ENCODE results near the gene ASB3.
A peak's percentile ranks its signal among the peaks of the same experiment; 100 is the strongest.

ASB3 gene

DNA sequence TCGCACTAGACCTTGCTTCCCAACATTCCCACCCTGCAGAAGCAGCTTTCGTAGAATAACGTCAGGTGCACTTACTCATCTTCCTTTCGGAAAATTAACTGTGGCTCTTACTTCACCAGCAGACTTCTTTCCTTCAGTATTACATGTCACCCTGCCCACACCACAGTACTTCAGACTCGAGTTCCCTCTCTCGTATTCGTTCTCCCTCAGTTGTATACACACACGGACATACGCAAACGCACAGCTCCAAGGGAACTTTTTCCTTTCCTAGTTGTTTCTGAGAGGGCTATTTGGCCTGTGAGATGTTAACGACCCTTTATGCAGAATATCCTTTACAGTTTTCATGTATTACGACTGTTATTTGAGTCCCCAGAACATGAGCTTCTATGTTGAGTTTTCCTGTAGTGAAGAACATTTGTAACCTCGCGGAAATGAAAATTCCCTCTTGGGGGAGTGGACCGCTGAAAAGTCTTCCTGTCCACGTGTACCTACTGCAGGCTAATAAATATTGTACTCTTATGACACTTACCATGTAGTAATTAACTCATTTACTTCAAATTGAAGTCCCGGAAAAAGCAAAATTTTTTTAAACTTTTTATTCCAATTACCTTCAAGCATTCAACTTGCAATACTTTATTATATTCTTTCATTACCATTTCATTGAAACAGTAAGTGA is 999 bp upstream of the ASB3 start:
- Histone ChIP-seq H3K27ac (ENCODE audit: low read length, poor library complexity, severe bottlenecking) (no peak overlapping the region), H3K36me3 (ENCODE audit: control insufficient read depth in 1 of 2, insufficient read depth in 2 of 2, low read depth in 1 of 2, low read length in 2 of 2) (no peaks in the 10 kb centered on the region), H2BK120ac (ENCODE audit: low read depth, low read length) (no peak overlapping the region), H3K9ac (ENCODE audit: low read length) (peak overlapping the region; percentile 92), H4K8ac (ENCODE audit: low read length) (peak overlapping the region; percentile 75), H3K18ac (ENCODE audit: low read depth in 1 of 2, low read length in 2 of 2) (peak overlapping the region in 1 of 2 experiments; percentile 8), H2AK5ac (ENCODE audit: low read length, severe bottlenecking) (no peak overlapping the region), H3K4me1 (ENCODE audit: control insufficient read depth, insufficient read depth, low read depth, low read length) (peaks cover 8% of the 10 kb centered on the region), H2BK12ac (ENCODE audit: low read length in 2 of 2) (no peak overlapping the region), H3K79me1 (replicated peaks; ENCODE audit: low read length, poor library complexity, severe bottlenecking) (peaks cover 5% of the 10 kb centered on the region), H3K23ac (ENCODE audit: low read length in 2 of 2) (no peak overlapping the region), H2BK15ac (ENCODE audit: low read depth, poor library complexity, severe bottlenecking) (no peak overlapping the region), H3K27me3 (ENCODE audit: control insufficient read depth in 1 of 2, insufficient read depth in 1 of 2, low read length in 2 of 2) (no peaks in the 10 kb centered on the region), H3K4me3 (ENCODE audit: insufficient read depth in 1 of 2, low read depth in 1 of 2, low read length in 2 of 2) (peak overlapping the region; percentile 85 to 88), H3K9me3 (ENCODE audit: control insufficient read depth, low read length) (no peaks in the 10 kb centered on the region), H3K14ac (ENCODE audit: low read length in 2 of 2) (no peak overlapping the region), H3K4me2 (ENCODE audit: low read length, poor library complexity, severe bottlenecking) (peak overlapping the region; percentile 54), H2BK5ac (ENCODE audit: low read depth, low read length, poor library complexity, severe bottlenecking) (no peak overlapping the region), H2AFZ (ENCODE audit: low read depth, low read length) (peak overlapping the region; percentile 2), H3K4ac (ENCODE audit: low read depth in 1 of 2, low read length in 2 of 2) (peak overlapping the region in 1 of 2 experiments; percentile 64), H4K91ac (ENCODE audit: low read length) (peak overlapping the region; percentile 43)
- peak; percentile 78 for DNase-seq
- 20% methylated on average over 10 of the region's 17 CpGs for WGBS

DNA sequence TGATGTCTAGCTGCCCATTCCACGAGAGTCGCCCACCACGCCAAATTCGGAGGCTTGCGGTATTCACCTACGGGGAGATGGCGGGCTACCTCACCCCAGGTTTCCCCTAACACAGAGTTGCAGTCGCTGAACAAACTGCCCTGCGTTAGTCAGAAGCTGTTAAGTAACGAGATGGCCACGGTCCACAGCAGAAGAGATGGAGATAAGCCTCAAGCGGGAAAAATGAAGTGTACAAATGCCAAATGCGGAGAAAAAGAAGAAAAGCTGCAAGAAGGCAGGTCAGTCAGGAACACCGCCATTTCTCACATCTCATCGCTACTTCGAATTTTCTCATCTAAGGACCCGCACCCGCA is 425 bp downstream of the ASB3 start:
- H3K14ac ChIP-seq (ENCODE audit: low read length in 2 of 2) = no peak overlapping the region
- peaks cover 0 to 2% of the 10 kb centered on the region in 2 experiments for H3K36me3 ChIP-seq (ENCODE audit: control insufficient read depth in 1 of 2, insufficient read depth in 2 of 2, low read depth in 1 of 2, low read length in 2 of 2)
- peak; percentile 68 for DNase-seq
- H3K27me3 ChIP-seq (ENCODE audit: control insufficient read depth in 1 of 2, insufficient read depth in 1 of 2, low read length in 2 of 2) = no peaks in the 10 kb centered on the region
- no peak overlapping the region for H2AK5ac ChIP-seq (ENCODE audit: low read length, severe bottlenecking)
- H2BK5ac ChIP-seq (ENCODE audit: low read depth, low read length, poor library complexity, severe bottlenecking) = no peak overlapping the region
- WGBS = 0% methylated on average over 16 of the region's 18 CpGs
- peak overlapping the region; percentile 51 for H3K4me2 ChIP-seq (ENCODE audit: low read length, poor library complexity, severe bottlenecking)
- H3K23ac ChIP-seq (ENCODE audit: low read length in 2 of 2) = peak overlapping the region; percentile 57 to 97
- H3K79me1 ChIP-seq (replicated peaks; ENCODE audit: low read length, poor library complexity, severe bottlenecking) = peaks cover 8% of the 10 kb centered on the region
- peak overlapping the region; percentile 98 for H4K8ac ChIP-seq (ENCODE audit: low read length)
- H2BK12ac ChIP-seq (ENCODE audit: low read length in 2 of 2) = peak overlapping the region in 1 of 2 experiments; percentile 73
- H3K4me1 ChIP-seq (ENCODE audit: control insufficient read depth, insufficient read depth, low read depth, low read length) = peaks cover 8% of the 10 kb centered on the region
- peak overlapping the region; percentile 92 to 97 for H3K18ac ChIP-seq (ENCODE audit: low read depth in 1 of 2, low read length in 2 of 2)
- peak overlapping the region; percentile 81 for H2BK15ac ChIP-seq (ENCODE audit: low read depth, poor library complexity, severe bottlenecking)
- H2AFZ ChIP-seq (ENCODE audit: low read depth, low read length) = peak overlapping the region; percentile 83
- H3K4me3 ChIP-seq (ENCODE audit: insufficient read depth in 1 of 2, low read depth in 1 of 2, low read length in 2 of 2) = peak overlapping the region; percentile 85 to 88
- H3K9ac ChIP-seq (ENCODE audit: low read length) = peak overlapping the region; percentile 92
- H3K4ac ChIP-seq (ENCODE audit: low read depth in 1 of 2, low read length in 2 of 2) = peak overlapping the region; percentile 19 to 35
- peak overlapping the region; percentile 87 for H3K27ac ChIP-seq (ENCODE audit: low read length, poor library complexity, severe bottlenecking)
- no peaks in the 10 kb centered on the region for H3K9me3 ChIP-seq (ENCODE audit: control insufficient read depth, low read length)
- peak overlapping the region; percentile 93 for H4K91ac ChIP-seq (ENCODE audit: low read length)
- H2BK120ac ChIP-seq (ENCODE audit: low read depth, low read length) = peak overlapping the region; percentile 78

- Histone ChIP-seq H3K9ac (ENCODE audit: low read length) (peak overlapping the region; percentile 92), H2BK120ac (ENCODE audit: low read depth, low read length) (no peak overlapping the region), H3K4me1 (ENCODE audit: control insufficient read depth, insufficient read depth, low read depth, low read length) (peaks cover 8% of the 10 kb centered on the region), H2BK5ac (ENCODE audit: low read depth, low read length, poor library complexity, severe bottlenecking) (no peak overlapping the region), H2BK15ac (ENCODE audit: low read depth, poor library complexity, severe bottlenecking) (no peak overlapping the region), H3K27me3 (ENCODE audit: control insufficient read depth in 1 of 2, insufficient read depth in 1 of 2, low read length in 2 of 2) (no peaks in the 10 kb centered on the region), H3K14ac (ENCODE audit: low read length in 2 of 2) (no peak overlapping the region), H3K36me3 (ENCODE audit: control insufficient read depth in 1 of 2, insufficient read depth in 2 of 2, low read depth in 1 of 2, low read length in 2 of 2) (peaks cover 0 to 2% of the 10 kb centered on the region in 2 experiments), H2AK5ac (ENCODE audit: low read length, severe bottlenecking) (no peak overlapping the region), H3K27ac (ENCODE audit: low read length, poor library complexity, severe bottlenecking) (no peak overlapping the region), H3K4me3 (ENCODE audit: insufficient read depth in 1 of 2, low read depth in 1 of 2, low read length in 2 of 2) (peak overlapping the region in 1 of 2 experiments; percentile 85), H3K18ac (ENCODE audit: low read depth in 1 of 2, low read length in 2 of 2) (no peak overlapping the region), H4K91ac (ENCODE audit: low read length) (no peak overlapping the region), H3K79me1 (replicated peaks; ENCODE audit: low read length, poor library complexity, severe bottlenecking) (peaks cover 8% of the 10 kb centered on the region), H4K8ac (ENCODE audit: low read length) (no peak overlapping the region), H2AFZ (ENCODE audit: low read depth, low read length) (no peak overlapping the region), H3K9me3 (ENCODE audit: control insufficient read depth, low read length) (no peaks in the 10 kb centered on the region), H3K4ac (ENCODE audit: low read depth in 1 of 2, low read length in 2 of 2) (no peak overlapping the region), H3K4me2 (ENCODE audit: low read length, poor library complexity, severe bottlenecking) (peak overlapping the region; percentile 46), H3K23ac (ENCODE audit: low read length in 2 of 2) (no peak overlapping the region), H2BK12ac (ENCODE audit: low read length in 2 of 2) (no peak overlapping the region)
- 84% methylated on average over 11 of the region's 11 CpGs for WGBS
- no peak for DNase-seq
Measured at GRCh38 chr2:53785366-53785765, 1.4 kb downstream of the ASB3 start.

DNA sequence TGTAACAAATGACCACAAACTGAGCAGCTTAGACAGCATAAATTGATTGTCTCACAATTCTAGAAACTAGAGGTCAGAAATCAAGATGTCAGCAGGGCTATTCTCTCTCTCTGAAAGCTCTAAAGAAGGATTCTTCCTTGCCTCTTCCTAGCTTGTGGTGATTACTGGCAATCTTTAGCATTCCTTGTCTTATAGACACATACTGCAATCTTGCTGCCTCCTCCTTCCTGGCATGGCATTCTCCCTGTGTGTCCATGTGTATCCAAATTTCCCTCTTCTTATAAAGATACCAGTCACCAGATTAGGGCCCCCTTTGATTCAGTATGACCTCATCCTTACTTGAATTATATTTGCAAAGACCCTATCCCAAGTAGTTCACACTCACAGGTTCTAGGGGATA is 2.3 kb downstream of the ASB3 start:
- no peaks in the 10 kb centered on the region for H3K9me3 ChIP-seq (ENCODE audit: control insufficient read depth, low read length)
- H3K4me1 ChIP-seq (ENCODE audit: control insufficient read depth, insufficient read depth, low read depth, low read length) = peaks cover 8% of the 10 kb centered on the region
- H4K8ac ChIP-seq (ENCODE audit: low read length) = no peak overlapping the region
- H3K36me3 ChIP-seq (ENCODE audit: control insufficient read depth in 1 of 2, insufficient read depth in 2 of 2, low read depth in 1 of 2, low read length in 2 of 2) = peaks cover 0 to 2% of the 10 kb centered on the region in 2 experiments
- peak overlapping the region in 1 of 2 experiments; percentile 85 for H3K4me3 ChIP-seq (ENCODE audit: insufficient read depth in 1 of 2, low read depth in 1 of 2, low read length in 2 of 2)
- H3K79me1 ChIP-seq (replicated peaks; ENCODE audit: low read length, poor library complexity, severe bottlenecking) = peaks cover 9% of the 10 kb centered on the region
- no peak overlapping the region for H3K4ac ChIP-seq (ENCODE audit: low read depth in 1 of 2, low read length in 2 of 2)
- no peak overlapping the region for H3K14ac ChIP-seq (ENCODE audit: low read length in 2 of 2)
- H3K9ac ChIP-seq (ENCODE audit: low read length) = peak overlapping the region; percentile 92
- H3K4me2 ChIP-seq (ENCODE audit: low read length, poor library complexity, severe bottlenecking) = no peak overlapping the region
- DNase-seq = no peak
- H2AFZ ChIP-seq (ENCODE audit: low read depth, low read length) = no peak overlapping the region
- H3K27me3 ChIP-seq (ENCODE audit: control insufficient read depth in 1 of 2, insufficient read depth in 1 of 2, low read length in 2 of 2) = no peaks in the 10 kb centered on the region
- H2AK5ac ChIP-seq (ENCODE audit: low read length, severe bottlenecking) = no peak overlapping the region
- no peak overlapping the region for H2BK15ac ChIP-seq (ENCODE audit: low read depth, poor library complexity, severe bottlenecking)
- no peak overlapping the region for H3K23ac ChIP-seq (ENCODE audit: low read length in 2 of 2)
- no peak overlapping the region for H2BK120ac ChIP-seq (ENCODE audit: low read depth, low read length)
- H4K91ac ChIP-seq (ENCODE audit: low read length) = no peak overlapping the region
- H3K27ac ChIP-seq (ENCODE audit: low read length, poor library complexity, severe bottlenecking) = no peak overlapping the region
- H2BK12ac ChIP-seq (ENCODE audit: low read length in 2 of 2) = no peak overlapping the region
- H2BK5ac ChIP-seq (ENCODE audit: low read depth, low read length, poor library complexity, severe bottlenecking) = no peak overlapping the region
- H3K18ac ChIP-seq (ENCODE audit: low read depth in 1 of 2, low read length in 2 of 2) = no peak overlapping the region
